Smooth muscle cell (in vitro differentiated cells): Measurements from ENCODE around the gene DGKQ. TPM values are rescaled to one million over a fixed set of nuclear protein-coding genes. Genes with fewer than 3 reads are reported as not detected.

Experiments
- DNase-seq: peaks from one replicate; lab custom pipeline; 2025; ENCODE audit not compliant: unreplicated experiment; lab: John Stamatoyannopoulos, UW
- H2AFZ ChIP-seq: fragments of 200-600 bp; sonication (generic); 2 replicates; pipeline ENCODE4 v1.6.0; 2016; ENCODE audit warnings: antibody characterized with exemption, low read depth, mild to moderate bottlenecking
- H3F3A ChIP-seq: fragments of 200-600 bp; sonication (generic); 2 replicates; pipeline ENCODE4 v1.6.0; 2017; ENCODE audit warnings: antibody characterized with exemption, low read depth
- H3K27ac ChIP-seq: fragments of 200-600 bp; sonication (generic); 2 replicates; pipeline ENCODE4 v1.5.1; 2016; ENCODE audit warnings: low read depth, mild to moderate bottlenecking
- H3K27me3 ChIP-seq: fragments of 200-600 bp; sonication (generic); 2 replicates; pipeline ENCODE4 v1.6.1; 2016; ENCODE audit warnings: low read depth, mild to moderate bottlenecking
- H3K36me3 ChIP-seq: fragments of 200-600 bp; sonication (generic); 2 replicates; pipeline ENCODE4 v1.5.1; 2016; ENCODE audit warnings: low read depth
- H3K4me1 ChIP-seq: fragments of 200-600 bp; sonication (generic); 2 replicates; pipeline ENCODE4 v1.5.1; 2016; ENCODE audit warnings: low read depth
- H3K4me2 ChIP-seq: fragments of 200-600 bp; sonication (generic); 2 replicates; pipeline ENCODE4 v1.6.0; 2016; ENCODE audit warnings: mild to moderate bottlenecking
- H3K4me3 ChIP-seq: fragments of 200-600 bp; sonication (generic); 2 replicates; pipeline ENCODE4 v1.5.1; 2016; ENCODE audit warnings: mild to moderate bottlenecking
- H3K79me2 ChIP-seq: fragments of 200-600 bp; sonication (generic); 2 replicates; pipeline ENCODE4 v1.6.0; 2016; ENCODE audit warnings: low read depth, mild to moderate bottlenecking
- H3K9ac ChIP-seq: fragments of 200-600 bp; sonication (generic); 2 replicates; pipeline ENCODE4 v1.6.0; 2016; ENCODE audit warnings: low read depth
- H3K9me3 ChIP-seq: fragments of 200-600 bp; sonication (generic); replicated peaks from 2 replicates; pipeline ENCODE4 v1.5.1; 2016; ENCODE audit warnings: low read depth
- H4K20me1 ChIP-seq: fragments of 200-600 bp; sonication (generic); 2 replicates; pipeline ENCODE4 v1.6.0; 2016; ENCODE audit warnings: low read depth
- WGBS: methylation state at CpG from one replicate; pipeline ENCODE4 v1.1.7; 2016; ENCODE audit warnings: low lambda C conversion rate; 5-methylcytosine and 5-hydroxymethylcytosine counted together
- polyA plus RNA-seq: library from polyadenylated mRNA; unstranded; fragments of >200 nt; fragmentation: Nextera tagmentation; extraction: Ambion mirVana; gene quantifications from 2 replicates; pipeline ENCODE4 v1.2.1, GENCODE V29; 2016
- total RNA-seq: library from RNA; depleted of rRNA; stranded (reverse); fragments of >200 nt; gene quantifications from 2 replicates; pipeline ENCODE4 v1.2.3, GENCODE V29; 2014
- TF ChIP-seq, protein P1 (sequence below): fragments of 200-600 bp; sonication (generic); IDR thresholded peaks from 2 replicates; pipeline ENCODE4 v1.5.1; 2017; ENCODE audit warnings: borderline replicate concordance, mild to moderate bottlenecking, antibody characterized with exemption; ENCODE audit not compliant: insufficient read depth, poor library complexity, severe bottlenecking

DGKQ gene
- total and polyA plus RNA-seq, 2 experiments from 2014 or later: 4.2 to 16.2 TPM

GRCh38 chr4:911221-911751 is 62.1 kb downstream of the DGKQ start:
- no peaks in the 10 kb centered on the region for H3K9me3 ChIP-seq
- TF ChIP-seq, protein P1, sequence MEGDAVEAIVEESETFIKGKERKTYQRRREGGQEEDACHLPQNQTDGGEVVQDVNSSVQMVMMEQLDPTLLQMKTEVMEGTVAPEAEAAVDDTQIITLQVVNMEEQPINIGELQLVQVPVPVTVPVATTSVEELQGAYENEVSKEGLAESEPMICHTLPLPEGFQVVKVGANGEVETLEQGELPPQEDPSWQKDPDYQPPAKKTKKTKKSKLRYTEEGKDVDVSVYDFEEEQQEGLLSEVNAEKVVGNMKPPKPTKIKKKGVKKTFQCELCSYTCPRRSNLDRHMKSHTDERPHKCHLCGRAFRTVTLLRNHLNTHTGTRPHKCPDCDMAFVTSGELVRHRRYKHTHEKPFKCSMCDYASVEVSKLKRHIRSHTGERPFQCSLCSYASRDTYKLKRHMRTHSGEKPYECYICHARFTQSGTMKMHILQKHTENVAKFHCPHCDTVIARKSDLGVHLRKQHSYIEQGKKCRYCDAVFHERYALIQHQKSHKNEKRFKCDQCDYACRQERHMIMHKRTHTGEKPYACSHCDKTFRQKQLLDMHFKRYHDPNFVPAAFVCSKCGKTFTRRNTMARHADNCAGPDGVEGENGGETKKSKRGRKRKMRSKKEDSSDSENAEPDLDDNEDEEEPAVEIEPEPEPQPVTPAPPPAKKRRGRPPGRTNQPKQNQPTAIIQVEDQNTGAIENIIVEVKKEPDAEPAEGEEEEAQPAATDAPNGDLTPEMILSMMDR: no peak
- H3K27me3 ChIP-seq: no peaks in the 10 kb centered on the region
- H3K4me3 ChIP-seq: no peak overlapping the region
- H3K9ac ChIP-seq: no peak overlapping the region
- peaks cover 13% of the 10 kb centered on the region for H3K79me2 ChIP-seq
- no peak overlapping the region for H3K27ac ChIP-seq
- no peaks in the 10 kb centered on the region for H3F3A ChIP-seq
- no peaks in the 10 kb centered on the region for H3K36me3 ChIP-seq
- no peaks in the 10 kb centered on the region for H3K4me1 ChIP-seq
- DNase-seq: no peak
- peaks cover 88% of the 10 kb centered on the region for H4K20me1 ChIP-seq
- WGBS: 98% methylated on average over 23 of the region's 23 CpGs
- no peak overlapping the region for H3K4me2 ChIP-seq
- H2AFZ ChIP-seq: no peak overlapping the region

DNA sequence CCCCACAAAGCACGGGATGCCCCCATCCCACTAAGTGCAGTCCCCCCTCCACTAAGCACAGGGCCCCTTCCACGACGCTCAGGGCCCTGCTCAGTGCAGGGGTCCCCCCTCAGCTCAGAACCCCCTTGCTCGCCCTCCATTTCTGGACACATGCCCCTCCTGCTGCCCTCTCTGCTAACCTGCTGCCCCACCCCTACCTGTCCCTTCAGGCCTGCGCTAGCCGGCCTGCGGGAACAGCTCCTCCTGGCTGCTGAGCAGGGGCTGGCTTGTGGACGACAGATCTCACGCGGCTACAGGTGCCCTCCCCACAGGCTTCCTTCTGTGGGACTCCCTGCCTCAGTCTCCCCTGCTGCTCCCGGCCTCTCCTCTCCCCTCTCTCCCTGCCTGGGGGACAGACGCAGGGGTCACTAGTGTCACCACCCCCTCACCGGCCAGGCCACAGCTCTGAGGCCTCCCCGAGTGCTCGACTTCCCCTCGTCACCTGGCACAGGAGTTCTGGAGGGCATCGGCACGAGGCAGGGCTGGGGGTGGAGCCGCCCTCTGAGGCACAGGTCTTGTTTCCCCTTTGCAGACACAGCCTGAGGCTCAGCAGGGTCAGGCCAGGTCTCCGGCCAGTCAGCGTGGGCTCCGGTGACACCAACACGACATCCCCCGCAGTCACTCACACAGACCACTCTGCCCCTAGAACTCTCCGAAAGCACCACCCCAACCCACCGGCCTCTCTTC is 62.8 kb downstream of the DGKQ start:
- DNase-seq: no peak
- Histone ChIP-seq H4K20me1 (peaks cover 88% of the 10 kb centered on the region), H2AFZ (no peak overlapping the region), H3K9ac (no peak overlapping the region), H3K9me3 (no peaks in the 10 kb centered on the region), H3K4me3 (no peak overlapping the region), H3K79me2 (peaks cover 6% of the 10 kb centered on the region), H3K27ac (no peak overlapping the region), H3F3A (no peaks in the 10 kb centered on the region), H3K4me2 (no peak overlapping the region), H3K36me3 (no peaks in the 10 kb centered on the region), H3K27me3 (no peaks in the 10 kb centered on the region), H3K4me1 (no peaks in the 10 kb centered on the region)
- TF ChIP-seq, protein P1: no peak
- WGBS: 97% methylated on average over 25 of the region's 26 CpGs

- H3K79me2 ChIP-seq: no peaks in the 10 kb centered on the region
- no peak overlapping the region for H3K4me2 ChIP-seq
- H3K27me3 ChIP-seq: no peaks in the 10 kb centered on the region
- H3K4me1 ChIP-seq: no peaks in the 10 kb centered on the region
- no peaks in the 10 kb centered on the region for H3K9me3 ChIP-seq
- no peak overlapping the region for H3K4me3 ChIP-seq
- 94% methylated on average over 12 of the region's 12 CpGs for WGBS
- peaks cover 88% of the 10 kb centered on the region for H4K20me1 ChIP-seq
- H3K9ac ChIP-seq: no peak overlapping the region
- H2AFZ ChIP-seq: no peak overlapping the region
- no peak for DNase-seq
- no peaks in the 10 kb centered on the region for H3F3A ChIP-seq
- H3K27ac ChIP-seq: no peak overlapping the region
- H3K36me3 ChIP-seq: no peaks in the 10 kb centered on the region
- TF ChIP-seq, protein P1: no peak
Measured at GRCh38 chr4:909821-910220, 63.5 kb downstream of the DGKQ start.
